H1 (cell line): ENCODE measurements around the gene DOK7. TPM values are rescaled to one million over a fixed set of nuclear protein-coding genes. Genes with fewer than 3 reads are reported as not detected.
A peak's percentile ranks its signal among the peaks of the same experiment; 100 is the strongest.

ENCODE experiments used
- CTCF ChIA-PET: fragments of 300-600 bp; sonication (Branson Sonifier 250); formaldehyde crosslinking; loops from one replicate; lab custom pipeline; 2021; ENCODE audit not compliant: partially characterized antibody; lab: Charles Lee
- POLR2A ChIA-PET: fragments of 300-600 bp; sonication (Branson Sonifier 250); formaldehyde crosslinking; loops from one replicate; lab custom pipeline; 2021; ENCODE audit warnings: inconsistent platforms; ENCODE audit not compliant: partially characterized antibody; lab: Charles Lee
- DNase-seq, 2 experiments: peaks; one replicate each; pipeline versions ENCODE4 v3.0.0 to v3.0.0-alpha.2; 2010 to 2022; ENCODE audit warnings: low spot score in 2 of 2, low read depth in 1 of 2, mixed read lengths in 1 of 2
- FAIRE-seq: peaks from 2 replicates; lab custom pipeline; 2011; peaks lifted over from hg19 to GRCh38; lab: Jason Lieb, UNC
- H2AFZ ChIP-seq: 2 replicates; pipeline ENCODE4 v1.8.1; 2012; ENCODE audit warnings: low read length, inconsistent platforms
- H2AK5ac ChIP-seq: 2 replicates; pipeline ENCODE4 v1.6.1; 2013; ENCODE audit warnings: low read depth, low read length
- H2BK120ac ChIP-seq: replicated peaks from 2 replicates; pipeline ENCODE3; 2013; ENCODE audit warnings: low read depth, low read length, inconsistent platforms
- H2BK12ac ChIP-seq: 2 replicates; pipeline ENCODE4 v1.6.1; 2013; ENCODE audit warnings: low read depth, low read length
- H2BK15ac ChIP-seq: 2 replicates; pipeline ENCODE4 v1.6.1; 2013; ENCODE audit warnings: low read length
- H2BK20ac ChIP-seq: 2 replicates; pipeline ENCODE4 v1.6.1; 2013; ENCODE audit warnings: low read length
- H2BK5ac ChIP-seq: 2 replicates; pipeline ENCODE4 v1.6.1; 2013; ENCODE audit warnings: low read depth, low read length
- H3K14ac ChIP-seq: 2 replicates; pipeline ENCODE4 v1.6.1; 2013; ENCODE audit warnings: inconsistent platforms; ENCODE audit not compliant: insufficient read length
- H3K18ac ChIP-seq: 2 replicates; pipeline ENCODE4 v1.6.1; 2013; ENCODE audit warnings: low read length; ENCODE audit errors: extremely low read depth
- H3K23ac ChIP-seq: 2 replicates; pipeline ENCODE4 v1.6.1; 2013; ENCODE audit warnings: inconsistent platforms; ENCODE audit not compliant: insufficient read length
- H3K23me2 ChIP-seq: 2 replicates; pipeline ENCODE4 v1.6.1; 2013; ENCODE audit warnings: low read depth, low read length
- H3K27ac ChIP-seq: 2 replicates; pipeline ENCODE4 v1.6.1; 2011; ENCODE audit warnings: low read depth, low read length, inconsistent platforms
- H3K27me3 ChIP-seq, 4 experiments: replicated peaks in 1 of 4; 1 replicate in 1 of 4; 2 replicates in 3 of 4; pipeline versions ENCODE4 v1.6.1 to v1.8.1; 2011 to 2013; ENCODE audit warnings: low read length in 3 of 4, mild to moderate bottlenecking in 3 of 4, inconsistent platforms in 2 of 4, mixed read lengths in 2 of 4, moderate library complexity in 1 of 4; ENCODE audit not compliant: control insufficient read depth in 3 of 4, insufficient read depth in 3 of 4; ENCODE audit errors: extremely low read depth in 1 of 4
- H3K36me3 ChIP-seq, 4 experiments: 2 replicates each; pipeline versions ENCODE4 v1.6.1 to v1.8.1; 2011 to 2013; ENCODE audit warnings: mild to moderate bottlenecking in 4 of 4, low read length in 3 of 4, moderate library complexity in 2 of 4, control low read depth in 1 of 4, inconsistent platforms in 1 of 4; ENCODE audit not compliant: insufficient read depth in 4 of 4, control insufficient read depth in 2 of 4
- H3K4ac ChIP-seq: replicated peaks from 2 replicates; pipeline ENCODE3; 2013; ENCODE audit warnings: low read length, low read depth, mixed read lengths, inconsistent platforms; ENCODE audit not compliant: insufficient read length
- H3K4me1 ChIP-seq, 4 experiments: replicated peaks in 1 of 4; 1 replicate in 1 of 4; 2 replicates in 3 of 4; pipeline versions ENCODE4 v1.6.1 to v1.8.1; 2011 to 2013; ENCODE audit warnings: low read length in 3 of 4, inconsistent platforms in 2 of 4, mixed read lengths in 1 of 4; ENCODE audit not compliant: insufficient read depth in 4 of 4, control insufficient read depth in 3 of 4
- H3K4me2 ChIP-seq, 2 experiments: 2 replicates each; pipeline versions ENCODE4 v1.6.1 to v1.8.1; 2011 to 2013; ENCODE audit warnings: low read depth in 2 of 2, low read length in 2 of 2, control low read depth in 1 of 2, inconsistent platforms in 1 of 2, mild to moderate bottlenecking in 1 of 2; ENCODE audit not compliant: insufficient read depth in 1 of 2
- H3K4me3 ChIP-seq, 4 experiments: fragments of 200-600, 300-600 bp in 1 of 4; sonication (generic), shearing (Covaris generic), sonication (Bioruptor Twin) in 1 of 4; 2 replicates each; pipeline versions ENCODE4 v1.5.1 to v1.8.1; 2011 to 2016; ENCODE audit warnings: low read length in 4 of 4, low read depth in 3 of 4, control low read depth in 2 of 4, inconsistent platforms in 2 of 4, mild to moderate bottlenecking in 2 of 4, mixed read lengths in 1 of 4, moderate library complexity in 1 of 4; ENCODE audit not compliant: insufficient read depth in 2 of 4; ENCODE audit errors: extremely low read depth in 1 of 4
- H3K56ac ChIP-seq: replicated peaks from 2 replicates; pipeline ENCODE3; 2013; ENCODE audit warnings: low read depth, mild to moderate bottlenecking, mixed read lengths, low read length, inconsistent platforms; ENCODE audit not compliant: insufficient read length
- H3K79me1 ChIP-seq: 2 replicates; pipeline ENCODE4 v1.6.1; 2013; ENCODE audit warnings: low read depth, low read length, control low read depth
- H3K79me2 ChIP-seq, 2 experiments: 2 replicates each; pipeline versions ENCODE4 v1.6.1 to v1.8.1; 2012 to 2013; ENCODE audit warnings: low read length in 2 of 2, mild to moderate bottlenecking in 2 of 2, inconsistent platforms in 1 of 2; ENCODE audit not compliant: insufficient read depth in 2 of 2, control insufficient read depth in 1 of 2
- H3K9ac ChIP-seq, 4 experiments: replicated peaks in 1 of 4; 1 replicate in 1 of 4; 2 replicates in 3 of 4; pipeline versions ENCODE4 v1.6.1 to v1.8.1; 2011 to 2013; ENCODE audit warnings: low read depth in 3 of 4, low read length in 3 of 4, control low read depth in 2 of 4, mild to moderate bottlenecking in 2 of 4, moderate library complexity in 2 of 4, inconsistent platforms in 1 of 4; ENCODE audit errors: extremely low read depth in 1 of 4
- H3K9me3 ChIP-seq, 2 experiments: 2 replicates each; pipeline versions ENCODE4 v1.6.1 to v1.8.1; 2012 to 2013; ENCODE audit warnings: mild to moderate bottlenecking in 2 of 2, moderate library complexity in 2 of 2, control low read depth in 1 of 2, inconsistent platforms in 1 of 2, low read depth in 1 of 2, low read length in 1 of 2, mixed read lengths in 1 of 2; ENCODE audit not compliant: insufficient read depth in 2 of 2
- H4K20me1 ChIP-seq, 2 experiments: replicated peaks in 1 of 2; 2 replicates each; pipeline versions ENCODE3 to v1.8.1; 2011 to 2013; ENCODE audit warnings: inconsistent platforms in 2 of 2, low read length in 2 of 2, mild to moderate bottlenecking in 1 of 2; ENCODE audit not compliant: insufficient read depth in 2 of 2, control insufficient read depth in 1 of 2
- H4K5ac ChIP-seq: 2 replicates; pipeline ENCODE4 v1.6.1; 2013; ENCODE audit warnings: low read length, low read depth, mixed read lengths, inconsistent platforms; ENCODE audit not compliant: insufficient read length
- H4K8ac ChIP-seq: 2 replicates; pipeline ENCODE4 v1.8.0; 2013; ENCODE audit warnings: mild to moderate bottlenecking, moderate library complexity, low read length, inconsistent platforms; ENCODE audit not compliant: insufficient read depth; ENCODE audit errors: extremely low read depth
- H4K91ac ChIP-seq: replicated peaks from 2 replicates; pipeline ENCODE3; 2013; ENCODE audit warnings: low read length, mixed read lengths, inconsistent platforms; ENCODE audit not compliant: insufficient read length
- ASH2L ChIP-seq: fragments of 200-600, 300-600 bp; sonication (generic); IDR thresholded peaks from one replicate; pipeline ENCODE4 v1.7.1; 2017; ENCODE audit warnings: low read length
- ATF2 ChIP-seq: IDR thresholded peaks from 2 replicates; pipeline ENCODE4 v1.6.1; 2012; ENCODE audit warnings: low read length, inconsistent platforms
- CREB1 ChIP-seq: IDR thresholded peaks from 2 replicates; pipeline ENCODE4 v1.6.1; 2012; ENCODE audit warnings: inconsistent platforms
- HDAC2 ChIP-seq, 2 experiments: fragments of 300-600 bp in 1 of 2; sonication (generic) in 1 of 2; IDR thresholded peaks; 2 replicates each; pipeline ENCODE4 v1.6.1; 2011 to 2012; ENCODE audit warnings: low read depth in 2 of 2, low read length in 2 of 2, mild to moderate bottlenecking in 2 of 2, moderate library complexity in 2 of 2, borderline replicate concordance in 1 of 2, inconsistent platforms in 1 of 2
- HDAC6 ChIP-seq: IDR thresholded peaks from one replicate; pipeline ENCODE4 v1.7.1; 2012; ENCODE audit warnings: low read depth, mild to moderate bottlenecking, inconsistent platforms, low read length, moderate library complexity
- NANOG ChIP-seq: IDR thresholded peaks from 2 replicates; pipeline ENCODE4 v1.6.1; 2011; ENCODE audit warnings: low read length, low read depth, mild to moderate bottlenecking, inconsistent platforms; ENCODE audit not compliant: insufficient read depth, poor library complexity, severe bottlenecking
- POLR2AphosphoS5 ChIP-seq: IDR thresholded peaks from 2 replicates; pipeline ENCODE4 v1.6.1; 2011; ENCODE audit warnings: low read depth, low read length
- RAD21 ChIP-seq, 2 experiments: IDR thresholded peaks in 1 of 2; conservative IDR thresholded peaks in 1 of 2; 2 replicates each; pipeline ENCODE4 v1.6.1; 2011; ENCODE audit warnings: low read depth in 2 of 2, low read length in 2 of 2, improper control_type of control experiment in 1 of 2, inconsistent platforms in 1 of 2, mild to moderate bottlenecking in 1 of 2, moderate library complexity in 1 of 2
- SIN3A ChIP-seq, 2 experiments: IDR thresholded peaks in 1 of 2; conservative IDR thresholded peaks in 1 of 2; 2 replicates each; pipeline ENCODE4 v1.6.1; 2011 to 2012; ENCODE audit warnings: low read length in 2 of 2, improper control_type of control experiment in 1 of 2, low read depth in 1 of 2, mild to moderate bottlenecking in 1 of 2
- SIX5 ChIP-seq: IDR thresholded peaks from 2 replicates; pipeline ENCODE4 v1.6.1; 2011; ENCODE audit warnings: mild to moderate bottlenecking, low read depth, low read length
- SP1 ChIP-seq: IDR thresholded peaks from 2 replicates; pipeline ENCODE4 v1.6.1; 2011; ENCODE audit warnings: low read depth, low read length
- WGBS, 2 experiments: shearing (Covaris generic) in 1 of 2; methylation state at CpG; one replicate each; pipeline versions ENCODE4 v1.1.6 to v1.1.7; 2013 to 2015; ENCODE audit warnings: low lambda C conversion rate in 2 of 2, mixed read lengths in 2 of 2, inconsistent platforms in 1 of 2, low coverage in 1 of 2, missing lambda C conversion rate in 1 of 2; ENCODE audit not compliant: insufficient replicate concordance in 2 of 2, insufficient coverage in 1 of 2, insufficient read length in 1 of 2; ENCODE audit errors: extremely low coverage in 1 of 2, missing lambda C conversion rate in 1 of 2; 5-methylcytosine and 5-hydroxymethylcytosine counted together
- polyA plus RNA-seq, 7 experiments: library from polyadenylated mRNA; depleted of rRNA in 3 of 7; stranded (reverse) in 5 of 7; unstranded in 2 of 7; fragments of >200 nt in 5 of 7; fragments of 200-250 nt in 2 of 7; gene quantifications; 1 replicate in 5 of 7; 2 replicates in 1 of 7; 4 replicates in 1 of 7; pipeline versions ENCODE4 v1.2.1 to v1.2.3, GENCODE V29; 2011 to 2013; ENCODE audit warnings: missing spikeins in 2 of 7, mixed read lengths in 2 of 7
- total RNA-seq: library from RNA; stranded (reverse); fragmentation: NEBNext Ultra II Directional; extraction: Animal tissue kit (Norgen Biotek cat#: 25700); gene quantifications from 2 replicates; pipeline ENCODE4 v1.2.1, GENCODE V29; 2021

Gene DOK7
- total and polyA plus RNA-seq, 2 of the 8 experiments (the other 6 are each of a cell fraction or from before 2014, with no cell fraction given): 0.32 TPM; not detected in 1

GRCh38 chr4:3443750-3444309, 19.3 kb upstream of the DOK7 start:
- no peak overlapping the region for H3K23ac ChIP-seq
- H4K5ac ChIP-seq: no peak overlapping the region
- no peak overlapping the region for H2BK5ac ChIP-seq
- no peak overlapping the region for H3K14ac ChIP-seq
- no peaks in the 10 kb centered on the region for H3K79me1 ChIP-seq
- no peak overlapping the region; the same call in 1 of the 2 replicates for H4K8ac ChIP-seq
- no peak overlapping the region; the same call in 1 of the 2 replicates for H2BK12ac ChIP-seq
- no peak overlapping the region for H3K56ac ChIP-seq
- H3K9ac ChIP-seq: no peak overlapping the region
- no peaks in the 10 kb centered on the region for H3K23me2 ChIP-seq
- H2AK5ac ChIP-seq: no peak overlapping the region
- H4K20me1 ChIP-seq: no peaks in the 10 kb centered on the region
- H4K91ac ChIP-seq: no peak overlapping the region
- H3K4me3 ChIP-seq: no peak overlapping the region
- no peaks in the 10 kb centered on the region for H3K4me1 ChIP-seq
- H3K27ac ChIP-seq: no peak overlapping the region
- no peaks in the 10 kb centered on the region for H3K27me3 ChIP-seq
- H2AFZ ChIP-seq: no peak overlapping the region
- no peaks in the 10 kb centered on the region for H3K79me2 ChIP-seq
- FAIRE-seq (no peak), DNase-seq (no peak)
- H3K4me2 ChIP-seq: no peak overlapping the region
- no peaks in the 10 kb centered on the region for H3K9me3 ChIP-seq
- H3K18ac ChIP-seq: peak overlapping the region; percentile 60; the same call in 1 of the 2 replicates
- WGBS, 2 experiments: 79% methylated on average over 16 of the region's 17 CpGs; no CpG with 5 or more reads in 1 of the 2 experiments
- CTCF ChIA-PET: interaction anchor here (0.7 to 11.6 kb wide), 34 partner anchors 8 to 233 kb away, joined by 3 to 152 read pairs (median 5); partner anchors contain the start of genes DOK7 and MSANTD1
- no peaks in the 10 kb centered on the region for H3K36me3 ChIP-seq
- no peak overlapping the region for H2BK120ac ChIP-seq
- H3K4ac ChIP-seq: no peak overlapping the region
- no peak overlapping the region for H2BK20ac ChIP-seq
- POLR2A ChIA-PET: no interaction called here
- H2BK15ac ChIP-seq: no peak overlapping the region
- TF ChIP-seq POLR2AphosphoS5 (no peak), CREB1 (no peak), SIN3A (conservative IDR thresholded peaks at IDR 0.05 in 1 of 2, IDR thresholded peaks at IDR 0.05 in 1 of 2; ENCODE audit: low read depth in 1 of 2, low read length in 2 of 2) (no peak), ATF2 (no peak), SP1 (no peak), NANOG (no peak), SIX5 (no peak), HDAC2 (IDR thresholded peaks at IDR 0.05; ENCODE audit: borderline replicate concordance in 1 of 2, low read depth in 2 of 2, low read length in 2 of 2) (no peak), ASH2L (no peak), HDAC6 (no peak), RAD21 (IDR thresholded peaks at IDR 0.05 in 1 of 2, conservative IDR thresholded peaks at IDR 0.05 in 1 of 2; ENCODE audit: low read depth in 2 of 2, low read length in 2 of 2) (no peak)
